Coronary artery (tissue), 2 donors: ENCODE results near the gene MERTK.
A peak's percentile ranks its signal among the peaks of the same experiment; 100 is the strongest.

Source experiments
- DNase-seq: peaks from one replicate; pipeline ENCODE4 v3.0.0-alpha.2; 2017; ENCODE audit warnings: low spot score
- H3K27ac ChIP-seq, 2 donors: fragments of 200-600 bp; sonication (generic); one replicate each; pipeline ENCODE4 v1.5.1; 2016 to 2019
- H3K4me3 ChIP-seq: fragments of 200-600 bp; sonication (generic); 2 replicates; pipeline ENCODE4 v1.5.1; 2016; ENCODE audit warnings: mild to moderate bottlenecking, moderate library complexity
- CTCF ChIP-seq: fragments of 200-600 bp; sonication (generic); IDR thresholded peaks from one replicate; pipeline ENCODE4 v1.5.1; 2019; ENCODE audit warnings: antibody characterized with exemption

The MERTK gene

DNA sequence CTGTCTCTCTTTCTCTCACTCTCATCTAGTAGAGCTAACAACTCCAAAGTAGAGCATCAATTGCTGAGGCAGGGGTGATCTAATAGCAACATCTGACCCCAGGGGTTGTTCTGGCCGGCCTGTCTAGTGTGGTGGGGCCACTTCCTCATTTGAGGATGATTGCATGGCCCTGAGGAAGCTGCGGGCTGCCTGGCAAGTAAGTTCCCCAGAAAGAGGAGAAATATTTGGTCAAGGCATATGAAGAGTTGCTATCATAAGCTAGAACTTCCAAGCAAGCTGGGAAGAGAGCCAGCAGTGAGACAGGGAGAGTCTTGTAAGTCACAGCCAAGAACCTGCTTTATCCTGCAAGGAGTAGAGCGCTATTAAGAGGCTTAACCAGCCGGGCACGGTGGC lies 105.8 kb downstream of the MERTK start:
- no peak for TF ChIP-seq CTCF
- no peak overlapping the region for H3K4me3 ChIP-seq
- DNase-seq, result peak; percentile 24
- peak overlapping the region in 1 of 2 donors; percentile 50 for H3K27ac ChIP-seq

DNA sequence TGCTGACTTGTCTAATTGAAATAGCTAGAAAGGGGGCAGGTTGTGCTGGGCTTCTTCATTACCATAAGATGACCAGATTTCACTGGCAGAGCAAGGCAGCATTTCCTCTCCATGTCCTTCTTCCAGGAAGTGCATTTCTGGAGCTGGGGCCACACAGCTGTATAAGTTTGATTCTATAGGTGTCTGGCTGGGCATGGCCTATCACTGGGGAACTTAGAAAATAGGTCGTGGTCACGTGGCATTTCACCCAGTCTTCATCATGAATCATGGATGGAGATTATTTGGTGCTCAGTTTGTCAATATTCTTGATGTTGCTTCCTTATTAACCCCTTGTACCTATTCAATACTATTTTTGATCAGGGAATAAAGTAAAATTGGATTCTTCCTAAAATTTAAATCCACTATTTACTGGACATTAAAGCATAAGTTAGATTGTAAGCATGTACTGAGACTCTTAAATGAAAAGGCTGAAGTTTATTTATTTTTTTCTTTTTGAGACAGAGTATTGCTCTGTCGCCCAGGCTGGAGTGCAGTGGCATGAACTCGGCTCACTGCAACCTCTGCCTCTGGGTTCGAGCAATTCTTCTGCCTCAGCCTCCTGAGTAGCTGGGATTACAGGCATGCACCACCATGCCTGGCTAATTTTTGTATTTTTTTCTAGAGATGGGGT lies 107.1 kb downstream of the MERTK start:
- TF ChIP-seq CTCF, result no peak
- peak; percentile 52 for DNase-seq
- Histone ChIP-seq H3K27ac (peak overlapping the region in 1 of 2 donors; percentile 53), H3K4me3 (no peak overlapping the region)

DNA sequence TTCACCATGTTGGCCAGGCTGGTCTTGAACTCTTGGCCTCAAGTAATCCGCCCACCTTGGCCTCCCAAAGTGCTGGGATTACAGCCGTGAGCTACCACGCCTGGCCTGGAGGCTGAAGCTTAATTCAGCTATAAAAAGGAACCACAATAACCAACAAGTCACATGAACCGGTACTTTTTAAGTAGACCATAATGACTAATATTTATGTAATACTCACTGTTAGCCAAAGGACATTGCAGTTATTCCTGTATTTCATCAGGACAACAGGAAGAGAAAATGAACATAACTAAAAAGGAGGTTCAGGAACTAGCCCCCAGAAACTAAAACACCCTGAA lies 107.6 kb downstream of the MERTK start:
- H3K27ac ChIP-seq, result peak overlapping the region; percentile 37 to 53

GRCh38 chr2:112007493-112007892 lies 109.1 kb downstream of the MERTK start:
- no peak for DNase-seq
- Histone ChIP-seq H3K4me3 (no peak overlapping the region), H3K27ac (no peak overlapping the region)
- TF ChIP-seq CTCF, result no peak

More for the DNA sequence above, 107.6 kb downstream of the MERTK start:
- DNase-seq, result peak; percentile 50
- no peak overlapping the region for H3K4me3 ChIP-seq
- no peak for TF ChIP-seq CTCF

DNA sequence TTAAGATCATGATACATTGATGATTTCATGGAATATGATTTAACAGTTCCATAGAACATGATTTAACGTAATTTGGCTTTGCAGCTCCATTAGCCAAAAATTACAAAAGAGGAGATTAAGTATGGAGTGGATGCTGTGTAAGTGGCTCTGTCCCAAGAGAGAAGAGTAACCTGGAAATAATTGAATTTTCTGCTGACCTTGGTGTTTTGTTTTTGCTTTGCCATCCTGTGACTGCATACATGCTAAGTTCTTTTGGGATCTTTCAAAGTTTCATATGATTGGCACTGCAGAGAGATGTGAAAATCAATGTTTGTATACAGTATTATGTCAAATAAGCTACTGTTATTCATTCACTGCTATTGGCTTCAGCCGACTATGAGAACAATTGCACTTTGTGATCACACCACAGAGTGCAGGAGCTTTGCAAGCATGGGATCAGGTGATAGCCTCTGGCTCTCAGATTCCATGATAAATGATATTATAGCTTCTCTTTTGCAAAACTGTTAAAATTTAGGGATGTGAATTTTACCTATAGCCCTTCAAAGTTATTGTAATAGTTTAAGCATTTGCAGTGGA lies 110.6 kb downstream of the MERTK start:
- Histone ChIP-seq H3K4me3 (no peak overlapping the region), H3K27ac (no peak overlapping the region)
- TF ChIP-seq CTCF, result no peak
- no peak for DNase-seq

DNA sequence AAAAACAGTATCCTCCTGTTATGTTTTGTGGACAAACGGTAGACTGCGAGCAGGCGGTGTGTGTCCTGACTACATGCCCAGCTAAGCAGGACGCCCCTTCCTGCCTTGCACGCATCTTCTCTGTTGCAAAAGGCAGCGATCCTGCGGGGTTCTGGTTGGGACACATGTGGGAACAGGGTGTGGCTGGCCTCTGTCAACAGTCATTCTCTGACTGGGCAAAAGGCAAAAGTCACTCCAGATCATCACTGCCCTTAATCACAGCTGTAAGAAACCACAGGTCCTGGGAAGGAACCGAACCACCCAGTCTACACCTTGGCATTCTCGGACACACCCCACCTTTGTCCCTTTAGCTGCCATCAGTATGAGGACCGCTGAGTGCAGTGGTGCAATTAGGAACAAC lies 112.3 kb downstream of the MERTK start:
- no peak for DNase-seq
- no peak for TF ChIP-seq CTCF
- H3K27ac ChIP-seq, result no peak overlapping the region
- no peak overlapping the region for H3K4me3 ChIP-seq

DNA sequence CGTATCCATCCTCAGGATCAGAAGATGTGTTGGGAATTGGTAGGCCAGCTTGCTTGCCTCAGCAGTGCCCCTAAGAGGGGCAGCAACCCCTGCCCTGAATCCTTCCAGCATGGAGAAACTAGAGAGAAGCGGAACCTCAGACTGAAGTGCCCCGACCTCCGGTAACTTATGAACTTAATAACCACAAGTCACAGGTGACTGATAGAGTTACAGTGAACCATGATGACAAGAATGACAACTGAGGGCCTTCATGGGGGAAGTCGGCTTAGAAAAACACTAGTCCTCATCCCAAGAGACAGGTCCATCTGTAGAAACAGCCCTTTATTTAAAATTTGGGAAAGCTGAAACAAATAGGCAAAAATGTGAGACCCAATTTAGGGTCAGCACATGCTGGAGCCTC lies 114.1 kb downstream of the MERTK start:
- no peak for DNase-seq
- H3K27ac ChIP-seq, result no peak overlapping the region
- no peak overlapping the region for H3K4me3 ChIP-seq
- no peak for TF ChIP-seq CTCF
